CD1c-positive myeloid dendritic cell (primary cell): ENCODE data around the gene CCDC69.

Experiments used
- DNase-seq: peaks from one replicate; pipeline ENCODE4 v3.0.0-alpha.2; 2016; ENCODE audit errors: extremely low spot score

Gene CCDC69

DNA sequence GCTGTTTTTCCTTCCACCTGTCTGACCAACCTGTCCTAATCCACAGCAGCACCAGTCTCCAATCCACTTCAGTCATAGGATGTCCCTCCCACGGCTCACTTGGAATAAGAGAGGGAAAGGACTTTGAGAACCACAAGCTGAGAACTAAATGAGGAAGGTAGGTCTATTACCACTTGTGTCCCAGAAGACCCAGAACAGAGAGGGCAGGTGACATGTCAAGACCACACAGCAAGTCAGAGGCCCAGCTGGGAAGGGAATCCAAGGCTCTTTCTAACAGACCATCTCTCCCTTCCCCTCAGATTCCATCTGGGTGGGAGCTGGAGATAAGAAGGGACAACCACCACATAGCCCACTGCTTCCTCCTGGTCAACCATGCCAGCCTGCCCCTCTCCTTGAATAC, 81.0 kb downstream of the CCDC69 start:
- DNase-seq: no peak

DNA sequence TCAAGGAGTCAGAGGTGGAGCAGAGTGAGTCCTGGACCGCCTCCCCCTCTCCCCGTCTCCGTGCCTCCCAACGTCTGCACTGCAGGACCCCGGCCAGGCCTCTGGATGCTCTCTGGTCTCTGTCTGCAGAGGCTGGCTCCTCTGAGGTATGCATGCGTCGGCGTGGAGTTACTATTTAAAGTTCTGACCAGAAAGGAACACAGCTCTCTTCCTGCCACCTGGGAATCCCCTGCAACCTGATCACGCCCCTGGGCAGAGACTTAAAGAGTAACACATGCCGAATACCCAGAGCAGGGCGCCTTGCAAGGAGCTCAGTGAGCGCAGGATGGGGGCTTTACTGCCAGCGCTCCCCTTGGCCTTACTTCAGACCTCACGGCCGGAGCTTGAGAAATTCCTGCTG, 82.4 kb downstream of the CCDC69 start:
- no peak for DNase-seq

DNA sequence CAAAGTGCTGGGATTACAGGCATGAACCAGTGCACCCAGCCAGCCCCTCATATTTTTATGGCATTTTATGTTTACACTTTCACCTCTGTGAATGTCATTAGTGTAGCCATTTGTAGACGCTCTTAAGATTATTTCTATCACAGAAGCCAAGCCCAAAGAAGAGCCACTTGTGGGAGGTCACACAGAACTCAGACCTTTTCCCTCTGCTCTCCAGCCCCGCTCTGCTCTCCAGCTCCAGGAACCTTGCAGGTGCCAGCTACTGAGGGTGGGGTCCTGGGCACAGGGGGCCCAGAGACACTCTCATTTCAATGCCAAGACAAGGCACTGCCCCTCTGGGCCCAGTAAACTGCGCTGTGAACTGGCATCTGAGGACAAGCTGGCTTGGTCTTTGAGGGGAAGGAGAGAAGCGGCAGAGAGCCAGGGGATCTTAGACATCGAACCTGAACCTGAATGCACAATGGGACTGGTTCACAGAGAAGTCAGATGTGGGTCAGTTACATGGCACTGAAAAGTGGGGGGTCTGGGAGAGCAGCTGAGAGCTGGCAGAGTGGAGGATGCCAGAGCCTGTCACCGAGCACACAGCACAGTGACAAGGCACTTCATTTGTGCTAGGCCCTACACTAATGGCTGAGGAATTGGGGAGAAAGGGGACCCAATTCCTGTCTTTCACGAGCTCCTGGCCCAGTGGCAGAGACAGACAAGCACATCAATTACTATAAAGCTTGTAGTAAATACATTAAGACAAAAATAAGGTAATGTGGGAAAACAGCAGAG, 83.0 kb downstream of the CCDC69 start:
- DNase-seq: no peak

DNA sequence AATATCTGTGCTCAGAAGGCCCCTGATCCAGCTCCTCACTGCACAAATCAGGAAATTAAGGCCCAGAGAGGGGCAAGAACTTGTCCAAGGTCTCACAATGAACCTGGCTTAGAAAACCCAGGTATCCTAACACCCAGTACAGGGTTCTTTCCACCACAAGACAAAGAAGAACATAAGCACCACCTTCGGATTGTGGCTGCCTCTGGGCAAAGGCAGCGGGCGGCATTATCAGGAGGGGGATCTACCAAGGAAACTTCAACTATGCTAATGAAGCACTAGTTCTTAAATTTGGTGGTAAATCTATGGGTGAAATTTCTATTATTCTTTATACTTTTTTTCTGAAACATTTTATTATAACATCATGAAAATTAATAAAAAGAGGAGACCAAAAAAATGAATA, 84.2 kb downstream of the CCDC69 start:
- no peak for DNase-seq

DNA sequence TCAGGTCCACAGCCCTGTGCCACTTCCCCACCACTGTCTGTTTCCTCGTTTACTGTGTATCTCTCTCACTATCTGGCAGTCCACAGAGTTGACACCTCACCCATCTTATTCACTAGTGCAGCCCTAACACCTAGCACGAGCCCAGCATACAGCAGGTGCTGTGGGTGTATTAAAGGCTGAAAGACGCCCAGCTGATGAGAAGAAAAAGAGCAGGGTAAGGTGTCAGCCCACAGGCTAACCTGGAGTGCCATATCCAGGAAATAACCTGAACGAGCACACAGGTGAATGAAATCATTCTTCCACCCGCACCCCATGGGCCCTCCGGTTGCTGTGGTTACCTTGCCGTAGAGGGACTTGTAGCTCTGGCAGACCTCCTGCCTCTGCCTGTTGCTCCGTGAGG, 84.9 kb downstream of the CCDC69 start:
- no peak for DNase-seq

DNA sequence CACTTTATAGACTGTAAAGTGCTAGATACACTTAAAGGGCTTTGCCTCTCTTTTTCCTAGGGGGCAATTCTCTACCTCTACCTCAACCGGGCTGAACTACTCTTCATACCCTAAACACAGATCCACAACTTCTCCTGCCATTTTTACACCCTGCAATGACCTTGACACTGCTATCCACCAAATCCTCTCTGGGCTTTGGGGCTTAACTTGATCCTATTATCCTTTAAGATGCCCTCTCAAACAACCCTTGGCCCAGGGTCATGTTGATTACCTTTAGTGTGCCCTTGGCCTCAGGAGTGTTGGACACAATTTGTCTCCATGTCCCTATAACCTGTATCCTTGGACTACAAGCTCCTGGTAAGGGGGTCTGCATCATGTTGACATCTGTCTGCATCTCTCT, 85.8 kb downstream of the CCDC69 start:
- no peak for DNase-seq

DNA sequence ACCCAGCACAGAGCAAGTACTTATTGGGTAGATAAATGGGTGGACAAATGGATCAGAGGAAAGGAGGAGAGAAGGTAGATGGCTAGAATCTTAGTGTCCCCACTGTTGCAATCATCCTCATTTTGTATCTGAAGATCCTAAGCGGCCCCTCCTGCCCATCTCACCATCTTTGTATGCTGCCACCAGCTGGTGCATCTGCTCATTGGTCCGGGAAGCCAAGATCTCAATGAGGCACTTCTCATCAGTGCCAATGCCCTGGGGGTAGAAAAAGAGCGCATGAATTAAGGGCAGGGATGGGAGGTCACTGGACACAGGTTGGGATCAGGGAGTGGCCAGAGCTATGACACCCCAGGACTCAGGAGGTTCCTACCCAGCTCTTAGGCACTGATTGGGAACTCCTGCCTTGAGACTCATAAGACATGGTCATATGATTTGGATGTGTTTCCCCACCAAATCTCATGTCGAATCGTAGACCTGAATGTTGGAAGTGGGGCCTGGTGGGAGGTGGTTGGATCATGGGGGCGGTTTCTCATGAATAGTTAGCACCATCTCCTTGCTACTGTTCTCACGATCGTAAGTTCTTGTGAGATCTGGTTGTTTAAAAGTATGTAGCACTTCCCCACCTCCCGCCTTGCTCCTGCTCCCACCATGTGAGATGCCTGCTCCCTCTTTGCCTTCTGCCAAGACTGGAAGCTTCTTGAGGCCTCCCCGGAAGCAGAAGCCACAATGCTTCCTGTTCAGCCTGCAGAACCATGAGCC, 86.6 kb downstream of the CCDC69 start:
- no peak for DNase-seq

DNA sequence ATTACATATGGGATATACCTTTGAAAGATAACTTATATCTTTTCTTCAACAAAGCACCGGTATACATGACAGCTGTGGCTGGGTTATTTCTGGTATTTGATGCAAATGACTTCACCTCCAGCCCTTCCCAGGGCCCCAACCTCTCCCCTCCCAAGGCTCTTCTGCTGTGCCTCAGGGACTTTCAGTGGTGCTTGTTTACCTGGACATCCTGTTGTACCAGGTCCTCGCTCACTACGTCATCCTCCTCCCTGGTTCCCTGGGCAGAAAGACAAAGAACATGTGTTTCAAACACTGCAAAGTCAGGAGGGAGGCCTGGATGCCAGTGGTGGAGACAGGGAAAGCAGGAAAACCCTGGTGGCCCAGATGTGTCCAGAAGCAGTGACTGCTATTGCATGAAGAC, 89.7 kb downstream of the CCDC69 start:
- DNase-seq: no peak

DNA sequence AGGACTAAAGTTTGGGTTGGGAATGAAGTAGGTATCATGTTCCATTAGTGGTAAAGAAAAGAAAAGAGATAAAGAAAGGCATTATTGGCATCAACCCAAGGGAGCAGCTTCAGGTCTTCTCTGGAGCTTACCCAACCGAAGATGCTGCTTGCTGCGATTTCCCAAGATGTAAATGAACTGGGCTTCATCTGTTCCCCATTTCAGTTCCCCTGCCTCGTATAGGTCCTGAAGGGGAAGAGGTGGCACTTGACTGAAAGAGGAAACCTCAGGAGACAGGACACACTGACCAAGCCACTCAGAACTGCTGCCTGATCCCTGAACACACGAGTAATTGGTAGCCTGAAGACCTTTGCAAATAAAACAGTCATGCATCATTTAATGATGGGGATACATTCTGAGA, 90.9 kb downstream of the CCDC69 start:
- DNase-seq: peak; percentile 90
